ENCODE measurements around the gene SLC39A11. TPM values are rescaled to one million over a fixed set of nuclear protein-coding genes. Genes with fewer than 3 reads are reported as not detected.
"Not testable (repeated sequence)": the region's sequence is repeated elsewhere in the genome, so short reads cannot be mapped to it uniquely, and the experiment has no call there.

SLC39A11 gene
- total RNA-seq, 2 donors from 2014 or later: 18.1 to 20.1 TPM

DNA sequence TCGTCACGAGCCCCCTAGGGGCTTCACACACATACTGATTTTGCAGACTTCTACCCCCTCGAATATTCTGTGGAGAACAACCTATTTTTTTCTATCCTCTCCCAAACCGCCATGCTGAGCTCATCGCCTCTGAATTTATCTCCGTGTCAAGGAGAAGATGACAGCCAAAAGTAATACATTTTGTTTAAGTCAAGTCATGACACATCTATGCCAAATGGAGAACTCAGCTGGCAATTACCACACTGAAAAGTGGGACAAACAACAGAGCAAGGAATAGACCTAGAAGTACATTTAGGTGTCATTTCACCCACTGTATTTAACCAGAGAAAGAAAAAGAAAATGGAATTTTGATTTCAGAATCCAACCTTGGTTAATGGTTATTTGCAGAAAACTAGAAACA lies 260.2 kb downstream of the SLC39A11 start:
- H3K4me1 Mint-ChIP-seq: peaks cover 12% of the 10 kb centered on the region
- H3K4me3 Mint-ChIP-seq: no peak overlapping the region
- H3K9me3 Mint-ChIP-seq: peaks cover under 1% of the 10 kb centered on the region
- H3K27ac Mint-ChIP-seq: no peak overlapping the region
- no peak overlapping the region for H3K4me3 ChIP-seq (ENCODE audit: low read length)
- H3K27me3 ChIP-seq (ENCODE audit: control insufficient read depth, insufficient read depth, low read length, poor library complexity, severe bottlenecking): no peaks in the 10 kb centered on the region
- H3K9ac ChIP-seq (ENCODE audit: extremely low read depth, low read length, poor library complexity, severe bottlenecking): no peak overlapping the region
- H3K4me1 ChIP-seq (ENCODE audit: control insufficient read depth, insufficient read depth, low read length): peaks cover 10% of the 10 kb centered on the region
- H3K27ac ChIP-seq (ENCODE audit: low read depth, low read length): no peak overlapping the region
- no peak for DNase-seq
- 89 to 96% methylated on average over 4 to 6 of the region's 6 CpGs for WGBS, 2 experiments (ENCODE audit: insufficient coverage in 1 of 2, insufficient read length in 1 of 2)
- no peaks in the 10 kb centered on the region for H3K36me3 ChIP-seq (ENCODE audit: control insufficient read depth, insufficient read depth, low read length)
- TF ChIP-seq, protein P1, sequence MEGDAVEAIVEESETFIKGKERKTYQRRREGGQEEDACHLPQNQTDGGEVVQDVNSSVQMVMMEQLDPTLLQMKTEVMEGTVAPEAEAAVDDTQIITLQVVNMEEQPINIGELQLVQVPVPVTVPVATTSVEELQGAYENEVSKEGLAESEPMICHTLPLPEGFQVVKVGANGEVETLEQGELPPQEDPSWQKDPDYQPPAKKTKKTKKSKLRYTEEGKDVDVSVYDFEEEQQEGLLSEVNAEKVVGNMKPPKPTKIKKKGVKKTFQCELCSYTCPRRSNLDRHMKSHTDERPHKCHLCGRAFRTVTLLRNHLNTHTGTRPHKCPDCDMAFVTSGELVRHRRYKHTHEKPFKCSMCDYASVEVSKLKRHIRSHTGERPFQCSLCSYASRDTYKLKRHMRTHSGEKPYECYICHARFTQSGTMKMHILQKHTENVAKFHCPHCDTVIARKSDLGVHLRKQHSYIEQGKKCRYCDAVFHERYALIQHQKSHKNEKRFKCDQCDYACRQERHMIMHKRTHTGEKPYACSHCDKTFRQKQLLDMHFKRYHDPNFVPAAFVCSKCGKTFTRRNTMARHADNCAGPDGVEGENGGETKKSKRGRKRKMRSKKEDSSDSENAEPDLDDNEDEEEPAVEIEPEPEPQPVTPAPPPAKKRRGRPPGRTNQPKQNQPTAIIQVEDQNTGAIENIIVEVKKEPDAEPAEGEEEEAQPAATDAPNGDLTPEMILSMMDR (conservative IDR thresholded peaks at IDR 0.05): no peak
- no peaks in the 10 kb centered on the region for H3K36me3 Mint-ChIP-seq (ENCODE audit: low read depth)
- H3K27me3 Mint-ChIP-seq (ENCODE audit: insufficient read depth): no peaks in the 10 kb centered on the region
- no peaks in the 10 kb centered on the region for H3K9me3 ChIP-seq (ENCODE audit: control insufficient read depth, low read length)

DNA sequence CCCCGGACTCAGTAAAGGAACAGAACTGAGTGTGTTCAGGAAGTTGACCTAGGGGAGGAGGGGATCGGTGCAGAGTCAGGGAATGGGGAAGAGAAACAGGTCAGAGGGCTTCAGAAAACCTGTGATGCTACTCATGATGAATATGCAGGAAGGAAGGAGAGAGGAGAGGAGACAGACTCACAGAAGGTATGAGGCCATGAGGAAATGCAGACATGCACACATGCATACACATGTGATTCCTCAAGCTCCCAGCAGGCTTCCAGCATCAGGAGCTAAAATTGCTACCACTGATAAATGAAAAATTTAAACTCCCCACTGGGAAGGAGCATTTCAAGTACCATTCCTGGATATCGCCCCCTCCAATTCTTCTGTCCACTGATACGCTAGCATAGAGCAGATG lies 262.6 kb downstream of the SLC39A11 start:
- Histone ChIP-seq H3K4me3 (ENCODE audit: low read length) (no peak overlapping the region), H3K36me3 (ENCODE audit: control insufficient read depth, insufficient read depth, low read length) (no peaks in the 10 kb centered on the region), H3K4me1 (ENCODE audit: control insufficient read depth, insufficient read depth, low read length) (peaks cover 10% of the 10 kb centered on the region), H3K27ac (ENCODE audit: low read depth, low read length) (no peak overlapping the region), H3K27me3 (ENCODE audit: control insufficient read depth, insufficient read depth, low read length, poor library complexity, severe bottlenecking) (no peaks in the 10 kb centered on the region), H3K9me3 (ENCODE audit: control insufficient read depth, low read length) (peaks cover 21% of the 10 kb centered on the region), H3K9ac (ENCODE audit: extremely low read depth, low read length, poor library complexity, severe bottlenecking) (no peak overlapping the region)
- Mint-ChIP-seq H3K4me3 (no peak overlapping the region), H3K9me3 (peaks cover 22% of the 10 kb centered on the region), H3K27me3 (ENCODE audit: insufficient read depth) (no peaks in the 10 kb centered on the region), H3K36me3 (ENCODE audit: low read depth) (peaks cover 8% of the 10 kb centered on the region), H3K4me1 (peaks cover 12% of the 10 kb centered on the region), H3K27ac (no peak overlapping the region)
- 94 to 96% methylated on average over 4 of the region's 4 CpGs for WGBS, 2 experiments (ENCODE audit: insufficient coverage in 1 of 2, insufficient read length in 1 of 2)
- no peak for DNase-seq
- TF ChIP-seq, protein P1 (conservative IDR thresholded peaks at IDR 0.05): no peak

DNA sequence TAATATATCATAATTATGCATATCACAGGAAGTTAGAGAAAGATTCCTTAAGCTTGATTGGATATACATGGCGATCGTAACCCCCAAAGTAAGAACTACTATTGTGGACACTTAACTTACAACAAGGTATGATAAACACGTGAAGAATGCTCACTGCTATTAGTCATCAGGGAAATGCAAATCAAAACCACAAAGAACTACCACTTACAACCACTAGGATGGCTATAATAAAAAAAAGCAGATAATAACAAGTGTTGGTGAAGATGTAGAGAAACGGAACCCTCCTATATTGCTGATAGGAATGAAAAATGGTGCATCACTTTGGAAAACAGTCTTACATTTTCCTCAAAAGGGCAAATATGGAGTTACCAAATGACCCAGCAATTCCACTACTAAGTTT lies 265.9 kb downstream of the SLC39A11 start:
- 80 to 93% methylated on average over 1 to 3 of the region's 4 CpGs for WGBS, 2 experiments (ENCODE audit: insufficient coverage in 1 of 2, insufficient read length in 1 of 2)

DNA sequence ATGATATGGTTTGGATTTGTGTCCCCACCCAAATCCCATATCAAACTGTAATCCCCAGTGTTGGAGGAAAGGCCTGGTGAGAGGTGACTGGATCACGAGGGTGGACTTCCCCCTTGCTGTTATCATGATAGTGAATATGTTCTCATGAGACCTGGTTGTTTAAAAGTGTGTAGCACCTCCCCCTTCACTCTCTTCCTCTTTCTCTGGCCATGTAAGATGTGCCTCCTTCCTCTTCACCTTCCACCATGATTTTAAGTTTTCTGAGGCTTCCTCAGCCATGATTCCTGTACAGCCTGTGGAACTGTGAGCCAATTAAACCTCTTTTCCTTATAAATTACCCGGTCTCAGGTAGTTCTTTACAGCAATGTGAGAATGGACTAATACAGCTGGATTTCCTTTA lies 266.4 kb downstream of the SLC39A11 start:
- not testable (repeated sequence) for H3K27me3 ChIP-seq (ENCODE audit: control insufficient read depth, insufficient read depth, low read length, poor library complexity, severe bottlenecking); H3K27ac ChIP-seq (ENCODE audit: low read depth, low read length); H3K27me3 Mint-ChIP-seq (ENCODE audit: insufficient read depth); DNase-seq; H3K4me3 ChIP-seq (ENCODE audit: low read length); H3K4me1 Mint-ChIP-seq; H3K27ac Mint-ChIP-seq; H3K4me1 ChIP-seq (ENCODE audit: control insufficient read depth, insufficient read depth, low read length); H3K9ac ChIP-seq (ENCODE audit: extremely low read depth, low read length, poor library complexity, severe bottlenecking); H3K4me3 Mint-ChIP-seq; H3K36me3 ChIP-seq (ENCODE audit: control insufficient read depth, insufficient read depth, low read length)
- Mint-ChIP-seq H3K9me3 (peaks cover 37% of the 10 kb centered on the region), H3K36me3 (ENCODE audit: low read depth) (peaks cover 15% of the 10 kb centered on the region)
- H3K9me3 ChIP-seq (ENCODE audit: control insufficient read depth, low read length): peaks cover 29% of the 10 kb centered on the region
- 90 to 100% methylated on average over 1 of the region's 2 CpGs for WGBS, 2 experiments (ENCODE audit: insufficient coverage in 1 of 2, insufficient read length in 1 of 2)

More for the DNA sequence above, 265.9 kb downstream of the SLC39A11 start:
- Histone ChIP-seq H3K4me3 (ENCODE audit: low read length) (no peak overlapping the region), H3K27me3 (ENCODE audit: control insufficient read depth, insufficient read depth, low read length, poor library complexity, severe bottlenecking) (no peaks in the 10 kb centered on the region), H3K4me1 (ENCODE audit: control insufficient read depth, insufficient read depth, low read length) (no peaks in the 10 kb centered on the region), H3K27ac (ENCODE audit: low read depth, low read length) (no peak overlapping the region), H3K9ac (ENCODE audit: extremely low read depth, low read length, poor library complexity, severe bottlenecking) (no peak overlapping the region), H3K36me3 (ENCODE audit: control insufficient read depth, insufficient read depth, low read length) (no peaks in the 10 kb centered on the region), H3K9me3 (ENCODE audit: control insufficient read depth, low read length) (peaks cover 29% of the 10 kb centered on the region)
- peaks cover 37% of the 10 kb centered on the region for H3K9me3 Mint-ChIP-seq
- H3K27ac Mint-ChIP-seq: no peak overlapping the region
- peaks cover 15% of the 10 kb centered on the region for H3K36me3 Mint-ChIP-seq (ENCODE audit: low read depth)
- TF ChIP-seq, protein P1 (conservative IDR thresholded peaks at IDR 0.05): peak; percentile 39
- no peaks in the 10 kb centered on the region for H3K27me3 Mint-ChIP-seq (ENCODE audit: insufficient read depth)
- no peak for DNase-seq
- H3K4me1 Mint-ChIP-seq: peaks cover 4% of the 10 kb centered on the region
- no peak overlapping the region for H3K4me3 Mint-ChIP-seq
